Epithelial cell of proximal tubule (primary cell): Measurements from ENCODE around the gene OR5H2. TPM values are rescaled to one million over a fixed set of nuclear protein-coding genes. Genes with fewer than 3 reads are reported as not detected.
A peak's percentile ranks its signal among the peaks of the same experiment; 100 is the strongest.

Experiments
- DNase-seq: peaks from one replicate; pipeline ENCODE4 v3.0.0-alpha.2; 2011; ENCODE audit warnings: low read depth
- H3K4me3 ChIP-seq: 2 replicates; pipeline ENCODE4 v1.5.1; 2011; ENCODE audit warnings: low read depth, mild to moderate bottlenecking, low read length
- total RNA-seq: library from RNA; depleted of rRNA; stranded (reverse); fragments of >200 nt; gene quantifications from 2 replicates; pipeline ENCODE4 v1.2.3, GENCODE V29; 2015
- TF ChIP-seq, protein P1 (sequence below): conservative IDR thresholded peaks from 2 replicates; pipeline ENCODE4 v1.5.1; 2012; ENCODE audit warnings: low read depth, mild to moderate bottlenecking, low read length

Gene OR5H2
- total RNA-seq, 1 donor from 2014 or later = not detected

DNA sequence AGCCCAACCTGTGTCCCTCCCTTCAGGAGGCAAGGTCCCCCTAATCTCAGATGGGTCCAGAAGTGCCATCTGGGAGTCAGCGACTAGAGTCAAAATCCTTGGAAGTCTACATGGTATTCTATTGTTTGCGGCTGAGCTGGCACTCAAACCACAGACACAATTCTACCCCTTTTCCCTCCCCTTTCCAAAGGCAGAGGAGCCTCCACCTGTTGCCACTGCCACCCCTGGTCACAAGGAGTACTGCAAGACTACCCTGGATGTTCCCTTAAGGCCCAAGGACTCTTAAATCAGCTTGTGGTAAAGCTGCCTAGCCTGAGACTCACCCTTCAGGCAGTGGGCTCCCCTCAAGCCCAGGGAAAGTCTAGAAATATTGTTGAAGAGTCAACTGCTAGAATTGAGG lies 22.6 kb upstream of the OR5H2 start:
- DNase-seq = no peak
- H3K4me3 ChIP-seq = no peak overlapping the region
- TF ChIP-seq, protein P1, sequence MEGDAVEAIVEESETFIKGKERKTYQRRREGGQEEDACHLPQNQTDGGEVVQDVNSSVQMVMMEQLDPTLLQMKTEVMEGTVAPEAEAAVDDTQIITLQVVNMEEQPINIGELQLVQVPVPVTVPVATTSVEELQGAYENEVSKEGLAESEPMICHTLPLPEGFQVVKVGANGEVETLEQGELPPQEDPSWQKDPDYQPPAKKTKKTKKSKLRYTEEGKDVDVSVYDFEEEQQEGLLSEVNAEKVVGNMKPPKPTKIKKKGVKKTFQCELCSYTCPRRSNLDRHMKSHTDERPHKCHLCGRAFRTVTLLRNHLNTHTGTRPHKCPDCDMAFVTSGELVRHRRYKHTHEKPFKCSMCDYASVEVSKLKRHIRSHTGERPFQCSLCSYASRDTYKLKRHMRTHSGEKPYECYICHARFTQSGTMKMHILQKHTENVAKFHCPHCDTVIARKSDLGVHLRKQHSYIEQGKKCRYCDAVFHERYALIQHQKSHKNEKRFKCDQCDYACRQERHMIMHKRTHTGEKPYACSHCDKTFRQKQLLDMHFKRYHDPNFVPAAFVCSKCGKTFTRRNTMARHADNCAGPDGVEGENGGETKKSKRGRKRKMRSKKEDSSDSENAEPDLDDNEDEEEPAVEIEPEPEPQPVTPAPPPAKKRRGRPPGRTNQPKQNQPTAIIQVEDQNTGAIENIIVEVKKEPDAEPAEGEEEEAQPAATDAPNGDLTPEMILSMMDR = peak; percentile 29

GRCh38 chr3:98262046-98262445 lies 20.3 kb upstream of the OR5H2 start:
- no peak for DNase-seq
- TF ChIP-seq, protein P1 = no peak
- no peak overlapping the region for H3K4me3 ChIP-seq

DNA sequence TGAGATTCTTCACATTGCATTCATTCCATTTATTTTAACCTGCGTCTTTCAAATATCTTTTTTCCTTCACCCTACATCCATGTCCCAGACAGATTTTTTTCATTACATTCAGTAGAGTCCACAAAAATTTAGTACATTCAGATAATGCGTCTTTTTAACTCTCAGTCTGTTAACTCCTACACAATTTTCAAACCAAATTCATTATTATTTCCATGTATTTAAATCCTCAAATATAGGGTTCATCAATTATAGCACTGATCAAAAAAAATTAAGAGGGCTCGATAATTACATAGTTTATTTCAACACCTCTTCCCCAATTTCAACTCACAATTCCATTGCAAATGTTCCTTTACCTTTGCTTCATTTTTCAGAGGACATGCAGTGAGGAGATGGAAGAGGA lies 18.4 kb upstream of the OR5H2 start, which contains the start of gene OR5H6:
TSS of gene OR5H6 (plus strand) at position 301 of the 400 bp plus-strand sequence. CDS start at position 390, 89 bp downstream.
- DNase-seq = no peak
- no peak within 1 kb of the TSS for H3K4me3 ChIP-seq
- TF ChIP-seq, protein P1 = no peak

DNA sequence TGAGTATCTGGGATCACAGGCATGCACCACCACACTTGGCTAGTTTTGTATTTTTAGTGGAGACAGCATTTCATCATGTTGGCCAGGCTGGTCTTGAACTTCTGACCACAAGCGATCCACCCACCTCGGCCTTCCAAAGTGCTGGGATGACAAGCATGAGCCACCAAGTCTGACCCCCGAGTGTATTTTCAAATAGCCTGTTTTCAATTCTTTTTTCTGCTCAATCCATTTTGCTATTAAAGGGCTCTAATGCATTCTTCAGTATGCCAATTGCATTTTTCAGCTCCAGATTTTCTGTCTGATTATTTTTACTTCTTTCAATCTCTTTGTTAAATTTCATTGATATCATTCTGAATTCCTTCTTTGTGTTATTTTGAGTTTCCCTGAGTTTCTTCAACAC lies 12.5 kb upstream of the OR5H2 start:
- no peak overlapping the region for H3K4me3 ChIP-seq
- no peak for DNase-seq
- TF ChIP-seq, protein P1 = no peak

DNA sequence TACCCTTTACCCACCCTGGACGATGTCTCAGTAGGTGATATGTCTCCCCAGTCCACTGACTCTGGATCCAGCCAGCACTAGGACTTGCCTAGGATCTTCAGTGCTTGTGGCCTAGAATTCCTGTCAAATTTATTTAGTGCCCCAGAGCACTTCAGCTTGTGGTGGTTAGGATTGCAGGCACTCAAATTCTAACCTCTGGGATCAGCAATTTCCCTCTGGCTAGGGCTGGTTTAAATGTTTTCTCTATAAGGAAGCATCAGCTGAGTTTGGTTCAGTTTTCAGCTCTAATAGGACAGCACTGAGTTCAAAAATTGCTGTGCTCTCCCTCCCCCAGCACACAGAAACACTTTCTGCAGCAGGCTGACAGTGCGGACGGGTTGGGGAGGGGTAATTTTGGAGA lies 10.2 kb upstream of the OR5H2 start:
- TF ChIP-seq, protein P1 = no peak

GRCh38 chr3:98274914-98275313 lies 7.4 kb upstream of the OR5H2 start:
- no peak overlapping the region for H3K4me3 ChIP-seq
- TF ChIP-seq, protein P1 = no peak

More for the DNA sequence above, 10.2 kb upstream of the OR5H2 start:
- no peak overlapping the region for H3K4me3 ChIP-seq
- no peak for DNase-seq

GRCh38 chr3:98290916-98291315 lies 8.6 kb downstream of the OR5H2 start:
- DNase-seq = no peak
- no peak overlapping the region for H3K4me3 ChIP-seq

More at GRCh38 chr3:98274914-98275313, 7.4 kb upstream of the OR5H2 start:
- no peak for DNase-seq

More at GRCh38 chr3:98290916-98291315, 8.6 kb downstream of the OR5H2 start:
- TF ChIP-seq, protein P1 = no peak
